NCI-H526 (cell line): ENCODE results near the gene RPS27L.
A peak's percentile ranks its signal among the peaks of the same experiment; 100 is the strongest.

Experiments used
- DNase-seq, 2 experiments: peaks; one replicate each; lab custom pipeline; 2025; lab: John Stamatoyannopoulos, UW

Gene RPS27L

GRCh38 chr15:63157118-63157843 lies at the start of gene RPS27L:
Gene RPS27L (minus strand): TSS chr15:63157477. CDS start chr15:63157405, 72 bp downstream.
- peak; percentile 92 to 96 for DNase-seq

- no peak for DNase-seq
Observed at GRCh38 chr15:63206079-63206478, 48.8 kb upstream of the RPS27L start.

- DNase-seq: peak in 1 of 2 experiments; percentile 13
Observed at GRCh38 chr15:63203451-63204090, 46.3 kb upstream of the RPS27L start.

GRCh38 chr15:63202861-63203260 lies 45.6 kb upstream of the RPS27L start:
- peak in 1 of 2 experiments; percentile 6 for DNase-seq

- no peak for DNase-seq
Observed at GRCh38 chr15:63200464-63201249, 43.4 kb upstream of the RPS27L start.

- DNase-seq: peak; percentile 37 to 67
Observed at GRCh38 chr15:63198371-63199250, 41.3 kb upstream of the RPS27L start.

GRCh38 chr15:63197626-63198025 lies 40.3 kb upstream of the RPS27L start:
- DNase-seq: peak in 1 of 2 experiments; percentile 9

GRCh38 chr15:63196842-63197241 lies 39.6 kb upstream of the RPS27L start:
- DNase-seq: no peak

GRCh38 chr15:63195569-63196015 lies 38.3 kb upstream of the RPS27L start:
- DNase-seq: no peak

- DNase-seq: no peak
Observed at GRCh38 chr15:63194880-63195568, 37.7 kb upstream of the RPS27L start.

- DNase-seq: no peak
Observed at GRCh38 chr15:63194302-63194701, 37.0 kb upstream of the RPS27L start.

GRCh38 chr15:63192619-63193206 lies 35.4 kb upstream of the RPS27L start:
- no peak for DNase-seq

GRCh38 chr15:63191895-63192618 lies 34.8 kb upstream of the RPS27L start:
- DNase-seq: no peak

GRCh38 chr15:63190769-63191649 lies 33.7 kb upstream of the RPS27L start:
- no peak for DNase-seq

GRCh38 chr15:63189941-63190768 lies 32.9 kb upstream of the RPS27L start:
- peak in 1 of 2 experiments; percentile 22 for DNase-seq

- DNase-seq: peak; percentile 91 to 98
Observed at GRCh38 chr15:63188926-63189871, 31.9 kb upstream of the RPS27L start, which contains the start of gene RAB8B. Gene RAB8B (plus strand): TSS chr15:63189606. CDS start chr15:63189625, 19 bp downstream.
